IMR-90 (cell line): Measurements from ENCODE around the gene AGAP1. TPM values are rescaled to one million over a fixed set of nuclear protein-coding genes. Genes with fewer than 3 reads are reported as not detected.

Source experiments
- ATAC-seq: fragments of 200-7000 bp; cut with Tn5 transposase; 2 replicates; pipeline ENCODE4 v1.9.1; 2020; ENCODE audit warnings: low read depth, mild to moderate bottlenecking, moderate library complexity
- BruUV-seq: library from RNA; stranded (reverse); fragments of 400-500 nt; replicated peaks from 2 replicates; lab custom pipeline; 2021; lab: Mats Ljungman, UMichigan
- CTCF ChIA-PET: fragments of 300-600 bp; formaldehyde crosslinking; extraction: SDS; loops from one replicate; lab custom pipeline; 2021; ENCODE audit warnings: antibody characterized with exemption; lab: Yijun Ruan, JAX
- POLR2A ChIA-PET: fragments of 300-600 bp; sonication (Branson Sonifier 250); formaldehyde crosslinking; loops from one replicate; lab custom pipeline; 2022; ENCODE audit warnings: antibody characterized with exemption; ENCODE audit not compliant: unreplicated experiment; lab: Charles Lee
- DNase-seq: peaks from one replicate; pipeline ENCODE4 v3.0.0; 2013
- H2AFZ ChIP-seq: replicated peaks from 2 replicates; pipeline ENCODE3; 2013; ENCODE audit warnings: low read length, mild to moderate bottlenecking; ENCODE audit not compliant: poor library complexity
- H2AK5ac ChIP-seq: 2 replicates; pipeline ENCODE4 v1.6.1; 2013; ENCODE audit warnings: low read depth, low read length, inconsistent platforms
- H2AK9ac ChIP-seq: replicated peaks from 2 replicates; pipeline ENCODE3; 2013; ENCODE audit warnings: mild to moderate bottlenecking, low read depth, low read length, moderate library complexity; ENCODE audit not compliant: poor library complexity
- H2BK120ac ChIP-seq: 2 replicates; pipeline ENCODE4 v1.6.1; 2013; ENCODE audit warnings: low read depth, low read length, inconsistent platforms
- H2BK15ac ChIP-seq: 3 replicates; pipeline ENCODE4 v1.6.1; 2013; ENCODE audit warnings: low read depth, low read length, inconsistent platforms
- H2BK20ac ChIP-seq: 2 replicates; pipeline ENCODE4 v1.6.1; 2013; ENCODE audit warnings: low read depth, mild to moderate bottlenecking, inconsistent platforms, low read length, moderate library complexity
- H2BK5ac ChIP-seq: 2 replicates; pipeline ENCODE4 v1.6.1; 2013; ENCODE audit warnings: mild to moderate bottlenecking, low read depth, low read length, inconsistent platforms; ENCODE audit not compliant: poor library complexity, severe bottlenecking
- H3K14ac ChIP-seq: replicated peaks from 2 replicates; pipeline ENCODE4 v1.6.1; 2013; ENCODE audit warnings: low read depth, low read length, inconsistent platforms
- H3K18ac ChIP-seq: 2 replicates; pipeline ENCODE4 v1.6.1; 2013; ENCODE audit warnings: low read depth, low read length, control low read depth
- H3K23ac ChIP-seq: 2 replicates; pipeline ENCODE4 v1.6.1; 2013; ENCODE audit warnings: low read depth, low read length, inconsistent platforms
- H3K27ac ChIP-seq: 2 replicates; pipeline ENCODE4 v1.5.1; 2013; ENCODE audit warnings: mild to moderate bottlenecking, control low read depth, low read length; ENCODE audit not compliant: insufficient read depth
- H3K27me3 ChIP-seq: 2 replicates; pipeline ENCODE4 v1.6.1; 2013; ENCODE audit warnings: low read length; ENCODE audit not compliant: control insufficient read depth, insufficient read depth
- H3K36me3 ChIP-seq: 2 replicates; pipeline ENCODE4 v1.6.1; 2013; ENCODE audit warnings: low read length, mixed read lengths; ENCODE audit not compliant: control insufficient read depth, insufficient read depth
- H3K4ac ChIP-seq: 2 replicates; pipeline ENCODE4 v1.6.1; 2013; ENCODE audit warnings: low read depth, low read length, inconsistent platforms
- H3K4me1 ChIP-seq: 2 replicates; pipeline ENCODE4 v1.6.1; 2013; ENCODE audit warnings: low read length, mixed read lengths; ENCODE audit not compliant: control insufficient read depth, insufficient read depth
- H3K4me2 ChIP-seq: 2 replicates; pipeline ENCODE4 v1.6.1; 2013; ENCODE audit warnings: low read depth, mild to moderate bottlenecking, control low read depth, low read length, moderate library complexity
- H3K4me3 ChIP-seq: 2 replicates; pipeline ENCODE4 v1.5.1; 2013; ENCODE audit warnings: low read depth, mild to moderate bottlenecking, control low read depth, low read length, moderate library complexity; ENCODE audit not compliant: insufficient read depth
- H3K56ac ChIP-seq: 2 replicates; pipeline ENCODE4 v1.6.1; 2013; ENCODE audit warnings: low read length, inconsistent platforms; ENCODE audit not compliant: insufficient read depth; ENCODE audit errors: extremely low read depth
- H3K79me1 ChIP-seq, 2 experiments: 2 replicates each; pipeline ENCODE4 v1.6.1; 2013; ENCODE audit warnings: low read length in 2 of 2, inconsistent platforms in 1 of 2, low read depth in 1 of 2
- H3K9ac ChIP-seq: 2 replicates; pipeline ENCODE4 v1.6.1; 2013; ENCODE audit warnings: low read depth, low read length, control low read depth
- H3K9me1 ChIP-seq: 2 replicates; pipeline ENCODE4 v1.6.1; 2013; ENCODE audit warnings: low read length, inconsistent platforms; ENCODE audit not compliant: insufficient read depth
- H3K9me3 ChIP-seq: 2 replicates; pipeline ENCODE4 v1.6.1; 2013; ENCODE audit warnings: low read length; ENCODE audit not compliant: control insufficient read depth, insufficient read depth
- H4K20me1 ChIP-seq: 2 replicates; pipeline ENCODE4 v1.6.1; 2013; ENCODE audit warnings: low read length, inconsistent platforms; ENCODE audit not compliant: insufficient read depth
- H4K5ac ChIP-seq: 2 replicates; pipeline ENCODE4 v1.6.1; 2013; ENCODE audit warnings: mild to moderate bottlenecking, low read depth, low read length, control low read depth
- H4K8ac ChIP-seq, 2 experiments: 2 replicates each; pipeline ENCODE4 v1.6.1; 2013; ENCODE audit warnings: low read depth in 2 of 2, low read length in 2 of 2, control low read depth in 1 of 2, inconsistent platforms in 1 of 2
- H4K91ac ChIP-seq: 2 replicates; pipeline ENCODE4 v1.6.1; 2013; ENCODE audit warnings: low read depth, low read length, inconsistent platforms; ENCODE audit not compliant: insufficient read depth
- BHLHE40 ChIP-seq: fragments of 150-350 bp; IDR thresholded peaks from 2 replicates; pipeline ENCODE4 v1.6.1; 2016; ENCODE audit warnings: mild to moderate bottlenecking, low read depth, low read length
- CEBPB ChIP-seq: IDR thresholded peaks from 2 replicates; pipeline ENCODE4 v1.6.1; 2012; ENCODE audit warnings: low read depth, low read length, improper control_type of control experiment
- CHD1 ChIP-seq: IDR thresholded peaks from 2 replicates; pipeline ENCODE4 v1.6.1; 2012; ENCODE audit warnings: low read depth, low read length, improper control_type of control experiment
- MAFK ChIP-seq: IDR thresholded peaks from 2 replicates; pipeline ENCODE4 v1.6.1; 2012; ENCODE audit warnings: low read depth, low read length, improper control_type of control experiment
- MAZ ChIP-seq: IDR thresholded peaks from 2 replicates; pipeline ENCODE4 v1.6.1; 2012; ENCODE audit warnings: low read depth, mild to moderate bottlenecking, low read length, improper control_type of control experiment, moderate library complexity, borderline replicate concordance
- MXI1 ChIP-seq: IDR thresholded peaks from 2 replicates; pipeline ENCODE4 v1.6.1; 2012; ENCODE audit warnings: low read depth, mild to moderate bottlenecking, low read length, moderate library complexity, borderline replicate concordance
- NFE2L2 ChIP-seq: fragments of 150-350 bp; IDR thresholded peaks from 2 replicates; pipeline ENCODE4 v1.6.1; 2016; ENCODE audit warnings: low read depth, mild to moderate bottlenecking, low read length
- POLR2A ChIP-seq: IDR thresholded peaks from 2 replicates; pipeline ENCODE4 v1.6.1; 2012; ENCODE audit warnings: mild to moderate bottlenecking, low read depth, low read length
- RAD21 ChIP-seq: IDR thresholded peaks from 2 replicates; pipeline ENCODE4 v1.6.1; 2012; ENCODE audit warnings: low read length, improper control_type of control experiment
- RFX5 ChIP-seq: IDR thresholded peaks from 2 replicates; pipeline ENCODE4 v1.8.0; 2012; ENCODE audit warnings: low read depth, mild to moderate bottlenecking, low read length, moderate library complexity
- SMC3 ChIP-seq: fragments of 150-350 bp; IDR thresholded peaks from 2 replicates; pipeline ENCODE4 v1.6.1; 2016; ENCODE audit warnings: low read depth, mild to moderate bottlenecking, antibody characterized with exemption, low read length, moderate library complexity
- WGBS, 2 experiments: methylation state at CpG; one replicate each; pipeline versions ENCODE4 v1.1.5 to v1.1.7; 2013; ENCODE audit warnings: missing lambda C conversion rate in 2 of 2; ENCODE audit not compliant: insufficient read length in 1 of 2; ENCODE audit errors: extremely low coverage in 2 of 2; 5-methylcytosine and 5-hydroxymethylcytosine counted together
- dilution Hi-C: fragments of 300-500 bp; cut with HindIII; formaldehyde crosslinking; loops from one replicate; pipeline ENCODE4 v1.14.3; 2018; ENCODE audit warnings: low sequenced_read_pairs; ENCODE audit not compliant: unreplicated experiment
- in situ Hi-C: fragments of 300-500 bp; cut with MboI; formaldehyde crosslinking; loops from 3 replicates; pipeline ENCODE4 v1.14.3; 2019; ENCODE audit warnings: low sequenced_read_pairs, inconsistent platforms, mixed read lengths
- intact Hi-C: fragments of 100-400 bp; cut with micrococcal nuclease; formaldehyde crosslinking; loops from 2 replicates; pipeline ENCODE4 v1.10.0; 2022
- polyA plus RNA-seq, 3 experiments: library from polyadenylated mRNA; depleted of rRNA; stranded (reverse); fragments of >200 nt; gene quantifications; 2 replicates each; pipeline ENCODE4 v1.2.3, GENCODE V29; 2012; ENCODE audit warnings: low replicate concordance in 1 of 3
- total RNA-seq: library from RNA; depleted of rRNA; stranded (reverse); fragments of >200 nt; gene quantifications from 2 replicates; pipeline ENCODE4 v1.2.3, GENCODE V29; 2012
- TF ChIP-seq, protein P1 (sequence below): fragments of 150-350 bp; IDR thresholded peaks from 2 replicates; pipeline ENCODE4 v1.6.1; 2017; ENCODE audit warnings: mild to moderate bottlenecking, antibody characterized with exemption, low read length, low read depth
- TF ChIP-seq, protein P2 (sequence below): conservative IDR thresholded peaks from 2 replicates; pipeline ENCODE4 v1.5.1; 2012; ENCODE audit warnings: mild to moderate bottlenecking, low read depth, low read length, improper control_type of control experiment

AGAP1 gene
- total and polyA plus RNA-seq, 2 of the 4 experiments (the other 2 are of a cell fraction) = 15.1 to 16.4 TPM

GRCh38 chr2:235675678-235676535 is 182.1 kb downstream of the AGAP1 start (continued):
- TF ChIP-seq CEBPB (no peak), SMC3 (no peak)

DNA sequence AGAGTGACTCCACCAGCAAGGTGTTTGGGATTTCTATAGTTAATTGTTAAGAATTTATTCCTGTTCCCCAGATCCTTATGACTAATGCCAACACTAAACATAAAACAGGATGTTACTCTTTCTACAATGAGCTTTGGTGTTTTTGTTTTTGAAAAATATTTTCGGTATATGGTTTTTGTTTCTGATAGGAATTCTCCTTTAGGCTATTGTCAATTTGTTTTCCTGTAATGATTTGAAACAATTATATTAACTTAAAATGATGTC is 182.6 kb downstream of the AGAP1 start:
- no peak overlapping the region for H3K27ac ChIP-seq
- peaks cover 29 to 54% of the 10 kb centered on the region in 2 experiments for H3K79me1 ChIP-seq
- intact Hi-C loops (loop anchor here (1.0 kb wide), 1 partner anchor 70 kb away; no protein-coding TSS in a partner anchor), in situ Hi-C loops (loop anchor here (10.0 kb wide), 1 partner anchor 542 kb away; no protein-coding TSS in a partner anchor), dilution Hi-C loops (no loop called here)
- no peaks in the 10 kb centered on the region for H3K9me3 ChIP-seq
- H4K91ac ChIP-seq = no peak overlapping the region
- WGBS, 2 experiments = no CpG with 5 or more reads among the region's 1 CpG
- no TSS peak for BruUV-seq
- H3K4ac ChIP-seq = no peak overlapping the region
- no peak overlapping the region for H2BK120ac ChIP-seq
- no peak overlapping the region for H4K8ac ChIP-seq
- no peak overlapping the region for H3K4me3 ChIP-seq
- H3K14ac ChIP-seq = no peak overlapping the region
- no peak overlapping the region for H2AFZ ChIP-seq
- H4K5ac ChIP-seq = no peak overlapping the region
- ATAC-seq (no peak), DNase-seq (no peak)
- no peak overlapping the region for H3K4me2 ChIP-seq
- H2BK5ac ChIP-seq = no peak overlapping the region
- peaks cover 5% of the 10 kb centered on the region for H3K4me1 ChIP-seq
- H2BK20ac ChIP-seq = no peak overlapping the region
- no peak overlapping the region for H3K23ac ChIP-seq
- H3K36me3 ChIP-seq = no peaks in the 10 kb centered on the region
- no peaks in the 10 kb centered on the region for H3K9me1 ChIP-seq
- CTCF ChIA-PET = interaction anchor here (1.0 to 1.2 kb wide), 2 partner anchors 69 to 81 kb away, joined by 3 read pairs; no protein-coding TSS in a partner anchor
- no peak overlapping the region for H3K9ac ChIP-seq
- H2AK5ac ChIP-seq = no peak overlapping the region
- no peaks in the 10 kb centered on the region for H3K27me3 ChIP-seq
- no peak overlapping the region for H3K18ac ChIP-seq
- H3K56ac ChIP-seq = no peak overlapping the region
- POLR2A ChIA-PET = no interaction called here
- no peak overlapping the region for H2BK15ac ChIP-seq
- no peak overlapping the region for H2AK9ac ChIP-seq
- peaks cover 79% of the 10 kb centered on the region for H4K20me1 ChIP-seq
- TF ChIP-seq RAD21 (no peak), POLR2A (no peak), MAZ (no peak), CEBPB (no peak), BHLHE40 (no peak), MXI1 (no peak), NFE2L2 (no peak), MAFK (no peak), CHD1 (no peak), RFX5 (no peak)
- TF ChIP-seq, protein P1, sequence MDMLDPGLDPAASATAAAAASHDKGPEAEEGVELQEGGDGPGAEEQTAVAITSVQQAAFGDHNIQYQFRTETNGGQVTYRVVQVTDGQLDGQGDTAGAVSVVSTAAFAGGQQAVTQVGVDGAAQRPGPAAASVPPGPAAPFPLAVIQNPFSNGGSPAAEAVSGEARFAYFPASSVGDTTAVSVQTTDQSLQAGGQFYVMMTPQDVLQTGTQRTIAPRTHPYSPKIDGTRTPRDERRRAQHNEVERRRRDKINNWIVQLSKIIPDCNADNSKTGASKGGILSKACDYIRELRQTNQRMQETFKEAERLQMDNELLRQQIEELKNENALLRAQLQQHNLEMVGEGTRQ = no peak
- TF ChIP-seq, protein P2, sequence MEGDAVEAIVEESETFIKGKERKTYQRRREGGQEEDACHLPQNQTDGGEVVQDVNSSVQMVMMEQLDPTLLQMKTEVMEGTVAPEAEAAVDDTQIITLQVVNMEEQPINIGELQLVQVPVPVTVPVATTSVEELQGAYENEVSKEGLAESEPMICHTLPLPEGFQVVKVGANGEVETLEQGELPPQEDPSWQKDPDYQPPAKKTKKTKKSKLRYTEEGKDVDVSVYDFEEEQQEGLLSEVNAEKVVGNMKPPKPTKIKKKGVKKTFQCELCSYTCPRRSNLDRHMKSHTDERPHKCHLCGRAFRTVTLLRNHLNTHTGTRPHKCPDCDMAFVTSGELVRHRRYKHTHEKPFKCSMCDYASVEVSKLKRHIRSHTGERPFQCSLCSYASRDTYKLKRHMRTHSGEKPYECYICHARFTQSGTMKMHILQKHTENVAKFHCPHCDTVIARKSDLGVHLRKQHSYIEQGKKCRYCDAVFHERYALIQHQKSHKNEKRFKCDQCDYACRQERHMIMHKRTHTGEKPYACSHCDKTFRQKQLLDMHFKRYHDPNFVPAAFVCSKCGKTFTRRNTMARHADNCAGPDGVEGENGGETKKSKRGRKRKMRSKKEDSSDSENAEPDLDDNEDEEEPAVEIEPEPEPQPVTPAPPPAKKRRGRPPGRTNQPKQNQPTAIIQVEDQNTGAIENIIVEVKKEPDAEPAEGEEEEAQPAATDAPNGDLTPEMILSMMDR = no peak
